OCI-LY7 (cell line): ENCODE data around the gene RPS6KA3. TPM values are rescaled to one million over a fixed set of nuclear protein-coding genes. Genes with fewer than 3 reads are reported as not detected.
A peak's percentile ranks its signal among the peaks of the same experiment; 100 is the strongest.

ENCODE experiments used
- BruUV-seq: library from RNA; stranded (reverse); fragments of 400-500 nt; replicated peaks from 2 replicates; lab custom pipeline; 2021; lab: Mats Ljungman, UMichigan
- CTCF ChIA-PET: fragments of 300-600 bp; sonication (Branson Sonifier 250); formaldehyde crosslinking; loops from one replicate; lab custom pipeline; 2022; ENCODE audit warnings: antibody characterized with exemption; ENCODE audit not compliant: unreplicated experiment; lab: Charles Lee
- POLR2A ChIA-PET: fragments of 300-600 bp; sonication (Branson Sonifier 250); formaldehyde crosslinking; loops from one replicate; lab custom pipeline; 2022; ENCODE audit warnings: antibody characterized with exemption; lab: Charles Lee
- DNase-seq: peaks from one replicate; pipeline ENCODE4 v3.0.0-alpha.2; 2015; ENCODE audit warnings: low spot score
- H2AFZ ChIP-seq: fragments of 200-600 bp; sonication (generic), shearing (Covaris generic); 2 replicates; pipeline ENCODE4 v1.6.1; 2014; ENCODE audit warnings: mild to moderate bottlenecking, antibody characterized with exemption, low read length, moderate library complexity
- H3K27ac ChIP-seq: fragments of 200-600 bp; sonication (generic); 2 replicates; pipeline ENCODE4 v1.5.1; 2014; ENCODE audit warnings: mixed run types, low read depth, mild to moderate bottlenecking, moderate library complexity, low read length, inconsistent platforms; ENCODE audit not compliant: poor library complexity, severe bottlenecking
- H3K36me3 ChIP-seq: fragments of 200-600 bp; sonication (generic); 2 replicates; pipeline ENCODE4 v1.6.1; 2014; ENCODE audit warnings: mild to moderate bottlenecking, antibody characterized with exemption, low read length, moderate library complexity, mixed read lengths; ENCODE audit not compliant: insufficient read depth
- H3K4me1 ChIP-seq: fragments of 200-600 bp; sonication (generic); 2 replicates; pipeline ENCODE4 v1.5.1; 2014; ENCODE audit warnings: mild to moderate bottlenecking, low read length; ENCODE audit not compliant: insufficient read depth, poor library complexity, severe bottlenecking
- H3K4me2 ChIP-seq: fragments of 200-600 bp; sonication (generic); 2 replicates; pipeline ENCODE4 v1.6.1; 2014; ENCODE audit warnings: mild to moderate bottlenecking, low read length
- H3K4me3 ChIP-seq: fragments of 200-600 bp; sonication (generic); 2 replicates; pipeline ENCODE4 v1.5.1; 2014; ENCODE audit warnings: mild to moderate bottlenecking, low read depth, low read length; ENCODE audit not compliant: poor library complexity, severe bottlenecking
- H3K79me2 ChIP-seq: fragments of 200-600 bp; sonication (generic); 2 replicates; pipeline ENCODE4 v1.6.1; 2016; ENCODE audit warnings: low read depth, mild to moderate bottlenecking, low read length, moderate library complexity, mixed read lengths; ENCODE audit not compliant: insufficient read depth
- H3K9me2 ChIP-seq: fragments of 200-600 bp; sonication (generic); 2 replicates; pipeline ENCODE4 v1.6.1; 2016; ENCODE audit warnings: mild to moderate bottlenecking, low read length, mixed read lengths; ENCODE audit not compliant: insufficient read depth
- H3K9me3 ChIP-seq: fragments of 200-600 bp; sonication (generic); 2 replicates; pipeline ENCODE4 v1.6.1; 2014; ENCODE audit warnings: mild to moderate bottlenecking, mixed run types, low read length, mixed read lengths
- H4K20me1 ChIP-seq: fragments of 200-600 bp; sonication (generic); 2 replicates; pipeline ENCODE4 v1.6.1; 2014; ENCODE audit warnings: mild to moderate bottlenecking, antibody characterized with exemption, low read length, moderate library complexity, mixed read lengths; ENCODE audit not compliant: insufficient read depth
- CTCF ChIP-seq: fragments of 200-600 bp; sonication (generic); conservative IDR thresholded peaks from 2 replicates; pipeline ENCODE4 v1.5.1; 2014; ENCODE audit warnings: mild to moderate bottlenecking, antibody characterized with exemption, low read length, moderate library complexity, mixed read lengths
- EZH2phosphoT487 ChIP-seq: fragments of 200-600 bp; sonication (generic); IDR thresholded peaks from 2 replicates; pipeline ENCODE4 v1.6.1; 2018; ENCODE audit warnings: low read depth, borderline replicate concordance, mild to moderate bottlenecking, mixed run types, antibody characterized with exemption, low read length, moderate library complexity, mixed read lengths
- intact Hi-C: fragments of 100-400 bp; cut with micrococcal nuclease; formaldehyde crosslinking; loops from one replicate; pipeline ENCODE4 v1.10.0; 2022; ENCODE audit not compliant: unreplicated experiment
- total RNA-seq, 2 experiments: library from RNA; depleted of rRNA in 1 of 2; stranded (reverse); fragments of >200 nt in 1 of 2; shearing (Covaris generic) in 1 of 2; gene quantifications; 2 replicates each; pipeline ENCODE4 v1.2.3, GENCODE V29; 2014 to 2022

RPS6KA3 gene
- total RNA-seq, 2 experiments from 2014 or later, result 21.6 to 35.4 TPM

GRCh38 chrX:20139966-20140365 is 126.7 kb downstream of the RPS6KA3 start:
- Histone ChIP-seq H3K79me2 (peaks cover 42% of the 10 kb centered on the region), H3K27ac (no peak overlapping the region), H3K4me3 (peak overlapping the region; percentile 100), H2AFZ (no peak overlapping the region), H3K9me2 (no peaks in the 10 kb centered on the region), H3K9me3 (no peaks in the 10 kb centered on the region), H3K36me3 (peaks cover 60% of the 10 kb centered on the region), H3K4me2 (peak overlapping the region; percentile 76), H4K20me1 (peaks cover 18% of the 10 kb centered on the region), H3K4me1 (peaks cover 13% of the 10 kb centered on the region)
- ChIA-PET POLR2A (interaction anchor here (0.8 to 0.9 kb wide), 2 partner anchors 14 to 118 kb away, joined by 3 read pairs; no protein-coding TSS in a partner anchor), CTCF (no interaction called here)
- intact Hi-C loops, result loop anchor here (5.0 kb wide), 2 partner anchors 127 to 297 kb away; partner anchors contain the start of gene RPS6KA3
- DNase-seq, result no peak
- BruUV-seq, result no TSS peak
- TF ChIP-seq CTCF, result no peak
- TF ChIP-seq EZH2phosphoT487, result no peak

GRCh38 chrX:20135944-20136343 is 130.8 kb downstream of the RPS6KA3 start:
- TF ChIP-seq EZH2phosphoT487 (no peak), CTCF (no peak)
- Histone ChIP-seq H3K4me3 (no peak overlapping the region), H3K79me2 (peaks cover 37% of the 10 kb centered on the region), H3K4me1 (peaks cover 13% of the 10 kb centered on the region), H4K20me1 (peaks cover 15% of the 10 kb centered on the region), H3K27ac (no peak overlapping the region), H3K36me3 (peaks cover 89% of the 10 kb centered on the region), H2AFZ (no peak overlapping the region), H3K9me2 (no peaks in the 10 kb centered on the region), H3K9me3 (no peaks in the 10 kb centered on the region), H3K4me2 (no peak overlapping the region)
- ChIA-PET CTCF (no interaction called here), POLR2A (no interaction called here)
- BruUV-seq, result no TSS peak
- no peak for DNase-seq
- intact Hi-C loops, result no loop called here

DNA sequence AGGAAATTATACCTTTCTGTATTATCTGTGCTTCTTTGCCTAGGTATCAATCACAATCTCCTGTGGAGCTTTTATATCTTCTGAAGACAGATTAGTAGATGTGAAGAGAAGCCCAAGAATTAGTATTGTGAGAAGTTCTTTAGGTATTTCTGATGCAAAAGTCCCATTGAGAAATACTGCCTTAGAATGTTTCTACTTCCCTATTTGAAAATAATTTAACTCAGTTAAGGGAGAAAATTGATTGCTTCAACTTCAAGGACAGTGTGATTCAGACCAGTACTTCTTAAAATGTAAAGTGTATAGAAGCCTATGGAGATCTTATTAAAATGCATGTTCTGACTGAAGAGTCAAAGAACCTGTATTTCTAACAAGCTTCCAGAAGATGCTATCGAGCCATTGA is 134.0 kb downstream of the RPS6KA3 start:
- ChIA-PET POLR2A (interaction anchor here (0.7 to 1.1 kb wide), 4 partner anchors 8 to 125 kb away, joined by 3 to 5 read pairs (median 4); no protein-coding TSS in a partner anchor), CTCF (no interaction called here)
- no TSS peak for BruUV-seq
- H3K36me3 ChIP-seq, result peaks cover 86% of the 10 kb centered on the region
- no peaks in the 10 kb centered on the region for H3K9me2 ChIP-seq
- intact Hi-C loops, result no loop called here
- no peak overlapping the region for H3K4me3 ChIP-seq
- DNase-seq, result no peak
- H3K9me3 ChIP-seq, result no peaks in the 10 kb centered on the region
- peaks cover 8% of the 10 kb centered on the region; the same call in 1 of the 2 replicates for H3K79me2 ChIP-seq
- H2AFZ ChIP-seq, result no peak overlapping the region
- no peak overlapping the region for H3K4me2 ChIP-seq
- H4K20me1 ChIP-seq, result no peaks in the 10 kb centered on the region
- TF ChIP-seq CTCF, result no peak
- no peak for TF ChIP-seq EZH2phosphoT487
- no peak overlapping the region for H3K27ac ChIP-seq
- H3K4me1 ChIP-seq, result no peaks in the 10 kb centered on the region
